ENCODE measurements around the gene BIRC5.

- TF ChIP-seq CTCF (IDR thresholded peaks at IDR 0.05) = no peak
- TF ChIP-seq POLR2A (IDR thresholded peaks at IDR 0.05) = no peak
- no peak for TF ChIP-seq POLR2AphosphoS5 (IDR thresholded peaks at IDR 0.05)
- TF ChIP-seq EP300 (IDR thresholded peaks at IDR 0.05; ENCODE audit: low read depth) = no peak
Measured at GRCh38 chr17:78257810-78258322, 43.8 kb downstream of the BIRC5 start.
